Adrenal gland (tissue), 5 donors: ENCODE results near the gene CACNA1C.

Source experiments
- CTCF ChIP-seq, 6 experiments: fragments of 450-650 bp in 4 of 6; fragments of 200-600 bp in 2 of 6; sonication (generic) in 1 of 6; IDR thresholded peaks; 1 replicate in 5 of 6; 2 replicates in 1 of 6; pipeline versions ENCODE4 v1.5.1 to v1.8.0; 2016 to 2021; ENCODE audit warnings: antibody characterized with exemption in 6 of 6, mild to moderate bottlenecking in 2 of 6, moderate library complexity in 1 of 6
- POLR2A ChIP-seq, 2 donors: fragments of 450-650 bp; IDR thresholded peaks; one replicate each; pipeline ENCODE4 v1.6.1; 2017; ENCODE audit warnings: antibody characterized with exemption in 2 of 2, mild to moderate bottlenecking in 2 of 2, moderate library complexity in 1 of 2
- donor health status: DM: no; HTN: no; CAD: no.

DNA sequence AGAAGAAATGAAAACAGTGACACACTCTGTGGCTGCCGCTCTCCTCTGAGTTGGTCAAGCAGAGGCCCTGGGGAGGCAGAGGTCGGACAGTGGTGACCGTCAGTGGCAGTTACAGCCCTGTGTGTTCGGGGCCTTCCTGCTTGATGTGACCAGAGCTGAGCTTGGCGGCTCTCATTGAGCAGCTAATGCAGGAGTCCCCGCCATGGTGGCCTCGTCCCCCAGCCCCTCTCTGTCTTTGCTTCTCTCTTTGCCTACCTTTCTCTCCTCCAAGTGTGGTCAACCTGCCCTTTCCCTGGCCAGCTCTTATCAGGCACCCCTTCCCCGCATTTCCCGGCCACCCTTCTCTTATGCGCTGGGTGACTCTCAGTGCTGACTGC lies 362.8 kb downstream of the CACNA1C start:
- TF ChIP-seq CTCF (IDR thresholded peaks at IDR 0.05) (no peak), POLR2A (IDR thresholded peaks at IDR 0.05) (no peak)
